GM18873 (cell line): ENCODE data around the gene VEZF1.

Experiments
- ATAC-seq: cut with Tn5 transposase; IDR thresholded peaks from one replicate; pipeline ENCODE4 v1.9.1; 2021; ENCODE audit warnings: mild to moderate bottlenecking, moderate library complexity, moderate number of reproducible peaks; ENCODE audit not compliant: unreplicated experiment, low FRiP score

VEZF1 gene

DNA sequence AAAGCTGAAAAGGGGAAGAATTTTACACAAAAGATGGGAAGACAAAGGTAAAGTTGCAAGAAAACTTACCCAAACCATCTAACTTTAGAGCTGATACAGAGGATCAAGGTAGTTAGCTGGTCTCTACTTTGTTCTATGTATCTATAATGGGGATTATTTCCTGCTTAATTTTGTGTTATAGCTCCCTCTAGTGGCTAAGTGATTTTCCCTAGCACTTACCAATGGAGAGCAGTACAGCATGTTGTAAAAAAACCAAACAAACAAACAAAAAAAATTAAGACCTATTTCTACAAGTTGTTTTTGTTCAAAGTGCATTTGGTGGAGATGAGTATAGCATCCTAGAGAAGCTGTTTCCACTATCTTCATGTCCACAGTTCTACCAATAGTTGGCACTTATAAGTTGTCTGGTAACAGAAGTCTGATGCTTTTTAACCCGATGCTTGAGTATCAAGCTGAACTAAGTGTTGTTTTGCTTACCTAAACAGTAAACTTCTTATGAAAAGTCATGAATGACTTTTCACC, 11.5 kb upstream of the VEZF1 start:
- no peak for ATAC-seq

DNA sequence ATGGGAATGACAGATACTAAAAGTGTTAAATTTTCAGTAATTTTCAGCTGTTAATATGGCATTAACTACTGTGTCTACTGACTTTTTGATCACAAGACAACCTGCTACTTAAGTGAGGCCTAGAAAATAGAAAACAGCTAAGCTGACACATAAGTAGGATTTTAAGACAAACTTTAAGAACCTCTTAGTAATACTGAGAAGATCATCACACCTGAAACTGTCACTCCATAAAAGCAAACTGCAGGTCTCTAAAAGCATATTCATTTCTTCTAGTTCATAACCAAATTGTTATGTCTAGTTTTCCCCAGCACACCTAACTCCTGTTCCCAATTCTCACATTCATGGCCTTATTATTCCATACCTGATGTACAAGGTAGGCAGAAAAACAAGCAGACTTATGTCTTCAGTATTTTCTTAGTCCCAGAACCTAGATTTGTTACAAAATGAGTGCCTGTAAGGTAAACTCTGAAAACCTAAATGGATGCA, 11.0 kb upstream of the VEZF1 start:
- no peak for ATAC-seq

DNA sequence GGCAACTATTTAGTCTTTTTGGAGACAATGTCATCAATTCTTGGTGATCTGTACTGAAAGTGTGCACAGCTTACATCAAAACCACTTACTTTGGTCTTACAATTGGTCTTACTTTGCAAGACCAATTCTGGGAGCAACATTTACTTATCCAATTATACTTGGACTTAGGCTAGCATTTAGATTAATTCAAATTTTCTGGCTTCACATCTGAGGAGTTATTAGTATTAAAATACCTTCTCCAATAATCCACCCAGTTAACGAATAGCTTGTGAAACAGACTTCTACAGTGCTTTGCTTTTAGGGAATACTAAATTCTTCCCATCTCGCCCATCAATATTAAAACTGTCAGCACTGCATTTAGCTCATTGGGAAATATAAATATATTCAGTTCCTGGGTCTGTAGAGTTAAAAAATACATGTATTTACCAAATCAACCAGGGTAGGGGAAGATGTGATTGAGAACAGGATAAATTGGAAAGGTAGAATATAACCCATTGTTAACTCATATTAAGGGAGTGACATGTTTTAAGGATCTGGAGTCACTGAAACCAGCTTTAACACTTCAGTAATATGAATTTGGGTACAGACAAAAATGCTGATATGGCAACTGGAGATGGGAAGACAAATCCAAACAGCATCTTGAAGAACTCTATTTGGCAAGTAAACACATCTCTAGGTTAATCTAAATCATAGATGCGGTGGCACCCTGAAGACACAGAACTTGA, 9.2 kb upstream of the VEZF1 start:
- no peak for ATAC-seq

DNA sequence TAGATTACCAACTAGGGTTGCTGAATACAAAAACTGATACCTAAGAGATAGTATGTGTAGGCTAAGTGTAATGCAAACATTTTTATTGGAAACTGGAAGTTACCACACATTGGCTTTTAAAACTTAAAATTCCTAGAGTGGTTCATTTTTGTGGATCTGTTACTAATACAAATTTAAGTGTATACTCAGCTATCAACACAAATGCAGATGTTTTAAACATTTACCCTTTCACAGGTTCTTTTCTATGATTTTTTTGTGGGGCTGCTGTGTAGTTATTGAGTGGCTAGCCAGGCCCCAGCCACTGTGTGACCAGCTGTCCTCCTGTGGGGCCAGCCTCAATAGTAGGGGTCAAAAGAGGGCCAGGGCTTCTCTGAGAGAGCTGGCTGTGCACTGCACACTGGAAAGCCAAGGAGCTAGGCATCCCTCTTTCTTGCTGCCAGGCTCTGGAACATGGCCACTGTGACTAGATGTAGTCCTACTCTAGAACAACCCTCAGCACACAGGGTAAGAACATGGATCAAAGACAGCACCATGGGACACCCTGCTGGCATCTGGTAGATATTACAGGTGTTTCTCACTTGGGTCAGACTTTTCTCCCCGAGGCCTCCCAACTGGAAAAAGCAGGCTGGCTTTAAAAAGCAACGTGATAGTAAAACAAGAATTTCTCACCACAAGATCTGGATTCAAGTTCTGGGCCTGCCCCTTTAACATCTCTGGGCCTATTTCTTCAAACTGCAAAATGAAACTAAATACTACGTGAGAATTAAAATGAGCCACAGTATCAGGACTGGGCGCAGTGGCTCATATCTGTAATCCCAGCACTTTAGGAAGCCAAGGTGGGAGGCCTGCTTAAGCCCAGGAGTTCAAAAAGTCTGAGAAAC, 7.3 kb upstream of the VEZF1 start:
- ATAC-seq = no peak

DNA sequence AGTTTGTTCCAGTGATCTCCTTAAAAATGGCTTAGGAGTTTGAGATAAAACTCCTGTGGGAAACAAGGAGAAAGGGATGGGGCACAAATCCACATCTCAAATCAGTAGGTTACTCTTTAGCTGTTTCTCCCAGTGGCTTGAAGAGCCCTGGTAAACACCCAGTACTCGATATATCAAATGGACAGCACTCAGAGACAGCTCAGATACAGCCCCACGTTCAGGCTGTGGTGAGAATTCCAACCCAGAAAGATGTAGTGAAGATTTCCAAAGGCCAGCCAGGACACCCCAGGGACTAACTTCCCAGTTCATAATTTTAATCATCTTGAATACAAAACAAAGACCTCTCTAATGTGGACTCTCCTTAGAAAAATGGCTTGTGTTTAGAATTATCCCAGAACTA, 6.4 kb upstream of the VEZF1 start:
- no peak for ATAC-seq

DNA sequence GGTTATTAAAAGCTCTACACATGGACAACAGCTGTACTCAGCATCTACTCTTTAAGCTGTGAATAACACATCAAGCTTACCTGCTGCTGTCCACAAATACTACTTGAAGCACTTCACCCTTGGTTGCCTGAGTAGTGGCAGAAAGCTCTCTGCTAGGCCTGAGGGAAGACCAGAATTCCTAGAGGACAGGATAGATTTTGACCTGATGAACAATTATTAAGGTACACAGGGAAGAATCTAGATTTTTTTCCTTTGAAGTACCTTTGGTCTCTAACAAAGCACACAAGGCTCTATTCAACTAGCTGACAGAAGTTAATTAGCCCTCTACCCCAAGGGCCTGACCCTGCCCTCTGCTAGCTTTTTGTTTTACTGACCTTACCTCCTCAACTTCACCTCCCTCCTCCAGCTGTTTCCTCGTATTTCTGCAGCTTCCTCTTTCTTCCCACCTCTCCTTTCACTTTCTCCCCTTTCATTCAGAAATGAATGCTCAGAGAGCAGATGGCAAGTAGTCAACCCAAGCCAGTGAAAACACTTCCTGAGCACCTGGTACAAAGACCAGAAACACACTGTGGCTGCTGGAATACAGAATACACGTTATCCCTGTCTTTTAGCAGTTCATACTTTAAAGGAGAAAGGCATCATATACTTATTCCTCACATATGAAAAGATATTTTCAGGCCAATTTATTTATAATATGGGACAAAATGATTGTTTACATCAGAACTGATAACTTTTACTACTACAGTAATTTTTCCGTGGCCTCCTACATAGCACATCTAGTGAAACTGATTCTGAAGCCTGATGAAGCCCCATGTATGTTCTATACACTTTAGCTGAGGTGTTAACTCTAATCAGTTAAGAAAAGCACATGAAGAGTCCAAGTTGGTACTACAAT, 5.7 kb upstream of the VEZF1 start:
- ATAC-seq = no peak

DNA sequence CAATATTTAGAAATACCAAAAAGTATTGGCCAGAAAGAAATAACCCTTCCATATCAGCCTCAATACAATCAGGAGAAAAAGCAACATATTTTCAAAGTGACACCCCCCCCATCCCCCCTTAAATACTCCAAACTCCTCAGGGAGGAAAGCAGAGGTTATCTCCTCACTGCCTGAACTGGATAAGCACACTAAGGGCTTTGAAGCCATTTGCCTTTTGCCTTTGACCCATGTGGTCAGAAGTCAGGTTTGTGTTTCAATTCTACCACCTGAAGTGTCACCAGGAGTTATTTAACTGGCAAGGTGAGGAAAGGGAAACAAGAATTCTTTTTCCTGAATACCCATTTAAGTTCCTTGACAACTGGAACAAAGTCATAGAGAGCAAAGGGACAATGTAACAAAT, 3.5 kb upstream of the VEZF1 start:
- no peak for ATAC-seq

DNA sequence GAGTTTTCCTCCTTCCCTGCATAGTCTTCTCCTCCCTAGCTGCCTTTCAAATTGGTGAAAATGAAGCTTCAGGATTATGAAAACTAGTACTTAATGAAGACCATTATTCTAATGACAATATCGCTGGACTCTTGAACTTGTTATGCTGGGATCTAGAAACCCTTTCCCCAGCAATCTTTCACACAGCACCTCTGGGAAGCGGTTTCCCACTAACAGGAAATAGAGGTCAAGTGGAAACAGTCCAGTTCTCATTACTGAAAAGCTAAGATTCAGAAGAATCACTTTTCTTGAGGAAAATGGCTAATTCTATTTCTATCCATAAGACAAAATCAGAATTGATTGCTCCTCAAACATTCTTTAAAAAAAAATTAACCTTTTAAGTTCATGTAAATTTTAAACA, 2.0 kb upstream of the VEZF1 start:
- ATAC-seq = no peak

DNA sequence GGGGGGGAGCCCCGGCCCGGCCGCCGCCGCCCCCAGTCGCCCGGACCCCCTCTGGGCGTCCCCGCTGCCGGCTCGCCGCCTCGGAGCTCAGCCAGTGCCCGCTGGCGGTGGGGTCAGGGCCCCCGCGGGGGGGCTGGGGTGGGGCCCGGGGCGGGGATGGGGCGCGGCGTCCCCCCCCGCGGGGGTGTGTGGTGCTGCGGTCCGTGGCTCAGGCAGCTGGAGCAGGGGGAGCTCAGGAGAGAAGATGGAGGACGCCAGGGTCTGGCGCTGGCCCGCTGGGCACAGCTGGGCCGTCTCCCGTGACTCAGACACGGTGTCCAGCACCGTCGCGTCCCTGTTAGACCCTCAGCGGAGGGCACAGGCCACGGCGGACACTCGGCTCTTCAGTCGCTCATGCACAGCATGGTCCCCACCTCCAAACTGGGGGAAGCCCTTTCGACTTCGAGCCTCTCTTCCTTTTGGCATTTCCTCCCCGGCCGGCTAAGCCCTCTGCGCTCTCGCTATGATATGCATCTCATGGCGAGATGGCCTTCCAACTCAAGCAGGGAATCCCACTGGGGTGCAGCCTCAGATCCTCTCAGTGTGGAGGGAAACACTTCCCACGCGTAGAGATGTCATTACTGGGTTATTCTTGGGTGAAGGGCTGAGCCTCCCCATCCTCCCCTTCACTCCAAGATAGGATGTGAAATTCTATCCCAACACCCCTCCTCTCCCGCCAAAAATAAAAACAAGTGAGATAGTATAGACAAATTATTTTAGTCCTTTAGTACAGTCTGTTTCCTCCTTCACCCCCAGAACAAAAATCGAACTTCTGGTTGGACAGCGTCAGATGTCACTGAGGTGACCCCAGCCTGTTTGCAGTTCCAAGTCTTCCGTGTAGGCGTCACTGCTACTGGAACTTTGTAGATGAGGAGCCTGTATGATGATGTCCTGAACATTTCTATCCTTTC, 522 bp upstream of the VEZF1 start:
- ATAC-seq = no peak

DNA sequence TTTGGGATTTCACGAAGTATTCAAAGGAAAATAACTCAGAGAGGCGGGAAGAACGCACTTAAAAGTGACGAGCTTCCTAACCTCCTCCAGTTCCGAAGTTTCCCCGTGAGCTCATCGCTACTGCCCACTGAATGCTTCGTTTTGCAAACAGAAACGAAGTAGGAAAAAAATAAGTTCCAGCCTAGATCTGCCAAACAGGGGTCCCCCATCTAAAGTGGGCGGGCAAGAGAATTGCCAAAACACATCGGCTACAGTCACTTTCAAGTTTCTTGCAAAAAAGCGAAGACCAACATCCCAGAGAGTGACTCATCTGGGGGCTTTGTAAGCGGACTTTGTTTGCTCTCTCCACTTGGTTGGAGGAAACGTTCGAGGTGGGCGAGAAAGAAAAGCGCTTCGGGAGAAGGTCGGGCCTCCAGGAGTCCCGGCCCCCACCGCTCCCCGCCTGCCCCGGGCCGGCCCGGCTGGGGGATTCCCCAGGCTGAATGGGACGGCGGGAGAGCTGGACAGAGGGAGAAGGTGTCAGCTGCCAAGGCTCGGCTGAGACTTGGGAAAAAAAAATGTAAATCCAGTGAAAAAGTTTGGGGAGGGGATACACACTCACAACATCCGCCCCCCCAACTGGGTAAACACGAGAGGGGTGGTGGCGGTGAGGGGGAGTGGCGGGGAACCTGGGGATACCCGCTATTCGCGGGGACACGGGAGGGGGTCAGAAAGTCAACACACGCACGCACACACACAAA, 1.0 kb downstream of the VEZF1 start:
- no peak for ATAC-seq

DNA sequence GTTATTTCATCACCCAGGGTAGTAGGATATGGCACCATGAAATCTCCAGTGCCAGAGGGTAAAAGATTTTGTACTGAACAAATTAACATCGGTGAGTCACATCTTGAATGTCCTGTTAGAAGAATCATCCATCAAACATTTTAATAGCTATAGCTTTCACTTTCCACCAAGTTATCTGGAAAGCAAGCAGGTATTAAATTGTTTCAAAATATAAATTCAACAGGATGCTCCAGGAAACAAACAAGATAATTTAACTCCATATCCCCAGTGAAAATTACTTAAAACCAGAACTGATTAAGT, 2.4 kb downstream of the VEZF1 start:
- no peak for ATAC-seq

DNA sequence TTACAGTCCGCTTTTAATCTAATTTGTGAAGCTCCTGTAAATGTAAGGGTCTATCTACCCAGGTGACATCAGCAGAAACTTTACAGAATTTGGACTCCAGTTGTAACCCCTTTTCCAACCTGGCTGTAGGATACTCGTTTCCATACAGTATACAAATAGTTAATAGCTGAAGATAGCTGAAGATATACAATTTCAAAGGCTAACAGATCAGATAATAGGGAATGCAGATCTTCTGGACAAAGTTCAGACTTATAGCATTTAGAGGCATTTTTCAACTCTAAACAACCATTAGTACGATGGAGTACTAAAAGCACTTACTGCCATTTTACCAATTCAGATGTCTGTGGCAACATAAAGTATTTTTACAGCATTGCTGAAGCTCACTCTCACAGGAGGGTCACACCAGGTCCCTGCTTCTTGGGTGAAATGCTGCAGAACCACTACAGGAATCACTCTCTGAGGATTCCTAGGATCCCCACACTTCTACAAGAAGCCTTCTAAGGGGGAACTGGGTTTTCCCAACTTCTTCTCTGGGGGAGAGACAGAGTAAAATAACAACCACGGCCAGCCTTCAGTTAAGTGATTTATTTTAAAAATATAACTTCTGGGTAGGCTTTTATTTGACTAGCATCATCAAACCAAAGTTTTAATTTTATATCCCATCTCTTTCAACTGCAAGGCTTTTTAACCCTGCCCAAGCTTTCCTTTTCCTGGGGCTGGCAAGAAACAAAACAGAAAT, 2.9 kb downstream of the VEZF1 start:
- ATAC-seq = no peak

DNA sequence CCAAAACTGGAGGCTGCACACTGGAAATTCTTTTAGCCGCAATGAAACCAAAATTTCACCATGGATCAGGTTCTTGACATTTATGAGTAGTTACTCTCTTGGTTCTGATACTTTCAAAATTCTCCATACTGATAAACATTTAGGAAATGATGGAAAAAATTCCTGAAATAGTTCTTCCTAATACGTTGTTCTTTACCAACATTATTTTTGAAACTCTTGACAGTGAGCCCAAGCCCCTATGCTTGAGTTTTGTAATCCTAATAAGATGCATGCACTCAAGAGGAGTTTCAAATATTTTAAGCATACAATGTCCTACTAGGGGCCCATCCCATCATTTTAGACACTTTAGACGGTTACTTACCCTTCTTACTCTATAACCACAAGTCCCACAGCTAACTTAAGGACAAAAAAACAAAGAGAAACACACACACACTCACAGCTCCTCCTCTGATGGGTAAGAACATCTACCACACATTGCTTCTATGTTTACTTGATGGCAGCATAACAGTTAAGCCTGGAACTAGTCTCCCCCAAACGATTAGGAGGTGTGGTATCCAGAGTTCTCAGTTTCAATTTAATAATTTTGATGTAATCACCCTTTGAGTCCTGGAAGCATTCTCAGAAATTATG, 3.7 kb downstream of the VEZF1 start:
- no peak for ATAC-seq

DNA sequence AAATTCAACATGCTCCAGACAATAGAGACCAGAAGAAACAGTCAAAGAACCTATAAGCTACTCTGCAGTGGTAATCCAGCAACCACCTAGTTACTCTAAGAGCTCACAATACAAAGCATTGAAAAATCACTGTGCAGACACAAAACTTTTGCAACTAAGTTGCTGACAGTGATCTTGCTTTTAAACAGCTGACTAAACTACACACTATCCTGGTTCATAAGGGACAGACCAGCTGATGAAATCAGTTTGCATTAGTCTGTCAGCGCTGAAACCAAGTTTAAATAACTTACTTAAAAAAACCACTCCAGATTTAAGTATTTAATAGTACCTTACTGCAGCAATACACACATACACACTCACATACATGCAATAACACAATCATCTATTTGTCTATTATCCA, 4.6 kb downstream of the VEZF1 start:
- ATAC-seq = no peak

DNA sequence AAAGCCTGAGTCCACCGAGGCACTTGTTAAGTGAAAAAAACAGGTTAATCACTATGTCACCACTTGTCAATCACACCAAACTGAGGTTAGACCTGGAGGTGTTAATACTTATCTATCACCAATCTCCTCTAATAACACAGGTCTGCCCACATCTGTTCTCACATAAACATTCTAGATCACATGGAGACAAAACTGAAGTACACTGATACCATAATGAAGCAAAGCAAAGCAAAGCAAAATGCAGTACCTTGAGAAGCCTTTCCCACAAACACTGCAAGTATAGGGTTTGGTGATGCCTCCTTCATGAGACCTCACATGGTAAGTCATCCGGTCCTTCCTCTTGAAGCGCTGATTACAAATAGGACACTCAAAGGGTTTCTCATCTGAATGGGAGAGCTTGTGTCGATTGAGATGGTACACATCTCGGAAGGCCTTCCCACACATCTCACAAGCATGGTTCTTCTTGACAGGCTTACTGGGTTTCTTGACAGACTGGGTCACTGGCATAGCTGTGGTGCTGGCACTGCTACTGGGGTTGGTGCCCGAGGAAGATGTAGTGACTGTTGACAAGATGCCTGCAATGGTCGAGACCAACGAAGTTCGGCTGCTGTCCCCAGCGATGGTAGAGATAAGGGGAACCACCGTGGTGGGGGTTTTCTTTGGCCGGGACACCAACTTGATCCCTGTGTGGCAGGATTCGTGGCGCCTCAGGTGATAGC, 5.4 kb downstream of the VEZF1 start:
- no peak for ATAC-seq

DNA sequence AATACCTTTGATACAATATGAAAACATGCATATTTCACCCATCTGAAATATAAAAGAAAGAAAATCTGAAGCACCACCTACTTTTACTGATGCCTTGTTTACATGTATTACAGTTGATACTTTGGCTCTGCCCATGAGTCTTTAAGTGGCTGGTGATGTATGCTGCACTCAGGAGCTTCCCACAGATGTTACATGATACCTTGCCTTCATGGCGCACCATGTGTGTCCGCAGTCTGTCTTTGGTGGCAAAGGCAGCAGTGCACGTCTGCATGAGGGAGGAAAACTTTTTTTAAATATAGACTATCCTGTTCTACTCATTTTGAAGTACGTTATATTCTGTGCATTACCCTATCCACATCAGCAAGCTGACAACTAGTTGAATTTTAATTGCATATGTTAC, 7.5 kb downstream of the VEZF1 start:
- ATAC-seq = no peak

DNA sequence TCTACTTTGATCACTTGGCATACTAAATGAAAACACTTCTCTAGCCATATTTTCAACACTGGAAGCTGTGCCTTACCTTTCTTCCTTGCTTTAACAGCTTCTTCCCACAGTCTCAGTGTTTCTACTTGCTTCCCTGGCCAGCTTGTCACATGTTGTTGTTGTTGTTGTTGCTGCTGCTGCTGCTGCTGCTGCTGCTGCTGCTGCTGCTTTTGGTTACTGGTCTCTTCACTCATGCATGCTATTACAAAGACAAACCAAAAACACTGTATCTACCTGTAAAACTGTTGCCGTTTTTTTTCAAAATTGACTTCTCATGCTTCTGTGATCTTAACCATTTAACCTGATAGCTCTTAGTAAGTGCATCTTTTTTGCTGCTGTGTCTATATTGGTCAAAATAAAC, 9.0 kb downstream of the VEZF1 start:
- ATAC-seq = no peak
